ENCODE results near the gene VCY1B.
"Not testable (repeated sequence)": the region's sequence is repeated elsewhere in the genome, so short reads cannot be mapped to it uniquely, and the experiment has no call there.

The VCY1B gene

GRCh38 chrY:14055927-14056326, at the start of gene VCY1B:
VCY1B (plus strand) TSS chrY:14056227; CDS start chrY:14056290, 63 bp downstream.
- not testable (repeated sequence) for DNase-seq

- not testable (repeated sequence) for DNase-seq
Observed at GRCh38 chrY:14011916-14012315, 44.1 kb upstream of the VCY1B start.

GRCh38 chrY:14030395-14030794, 25.6 kb upstream of the VCY1B start:
- DNase-seq, result not testable (repeated sequence)

- DNase-seq, result no peak
Observed at GRCh38 chrY:14085877-14086276, 29.9 kb downstream of the VCY1B start.

Data from NCI-H524 (cell line).